ENCODE results near the gene RPP21.

Gene RPP21

DNA sequence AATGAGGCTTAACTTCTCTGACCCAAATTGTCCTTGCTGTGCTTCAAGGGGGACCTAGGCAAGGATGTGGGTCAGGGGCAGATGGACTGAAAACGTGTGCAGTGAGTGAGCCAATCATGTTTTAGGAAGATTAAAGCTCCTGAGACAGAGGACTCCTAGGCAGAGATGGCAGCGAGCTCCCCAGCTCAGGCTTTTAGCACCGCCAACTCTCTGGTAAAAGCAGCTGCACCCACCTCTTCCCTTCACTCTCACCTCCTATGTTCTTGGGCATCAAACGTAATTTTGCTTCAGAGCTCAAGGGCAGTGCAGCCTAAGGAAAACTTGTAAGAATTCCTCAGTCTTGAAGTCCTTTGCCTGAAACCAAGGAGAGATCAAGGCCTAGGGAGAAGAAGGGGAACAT is 10.3 kb downstream of the RPP21 start:
- no peak for DNase-seq (ENCODE audit: low read depth)
- H3K4me3 ChIP-seq (ENCODE audit: low read depth, low read length): no peak overlapping the region
- TF ChIP-seq CTCF (IDR thresholded peaks at IDR 0.05; ENCODE audit: control insufficient read depth, extremely low read depth, insufficient read depth): no peak

- DNase-seq (ENCODE audit: low read depth): no peak
- no peak for TF ChIP-seq CTCF (IDR thresholded peaks at IDR 0.05; ENCODE audit: control insufficient read depth, extremely low read depth, insufficient read depth)
- no peak overlapping the region for H3K4me3 ChIP-seq (ENCODE audit: low read depth, low read length)
Observed at GRCh38 chr6:30356536-30356935, 11.6 kb downstream of the RPP21 start.

GRCh38 chr6:30357678-30358540 is 13.0 kb downstream of the RPP21 start:
- TF ChIP-seq CTCF (IDR thresholded peaks at IDR 0.05; ENCODE audit: control insufficient read depth, extremely low read depth, insufficient read depth): peak; percentile 68
- H3K4me3 ChIP-seq (ENCODE audit: low read depth, low read length): peak overlapping the region; percentile 24; the same call in 1 of the 2 replicates
- peak; percentile 19 for DNase-seq (ENCODE audit: low read depth)

- no peak for TF ChIP-seq CTCF (IDR thresholded peaks at IDR 0.05; ENCODE audit: control insufficient read depth, extremely low read depth, insufficient read depth)
- no peak overlapping the region for H3K4me3 ChIP-seq (ENCODE audit: low read depth, low read length)
- no peak for DNase-seq (ENCODE audit: low read depth)
Observed at GRCh38 chr6:30359276-30359675, 14.3 kb downstream of the RPP21 start.

GRCh38 chr6:30360139-30360538 is 15.2 kb downstream of the RPP21 start:
- no peak for DNase-seq (ENCODE audit: low read depth)
- no peak overlapping the region for H3K4me3 ChIP-seq (ENCODE audit: low read depth, low read length)
- no peak for TF ChIP-seq CTCF (IDR thresholded peaks at IDR 0.05; ENCODE audit: control insufficient read depth, extremely low read depth, insufficient read depth)

DNA sequence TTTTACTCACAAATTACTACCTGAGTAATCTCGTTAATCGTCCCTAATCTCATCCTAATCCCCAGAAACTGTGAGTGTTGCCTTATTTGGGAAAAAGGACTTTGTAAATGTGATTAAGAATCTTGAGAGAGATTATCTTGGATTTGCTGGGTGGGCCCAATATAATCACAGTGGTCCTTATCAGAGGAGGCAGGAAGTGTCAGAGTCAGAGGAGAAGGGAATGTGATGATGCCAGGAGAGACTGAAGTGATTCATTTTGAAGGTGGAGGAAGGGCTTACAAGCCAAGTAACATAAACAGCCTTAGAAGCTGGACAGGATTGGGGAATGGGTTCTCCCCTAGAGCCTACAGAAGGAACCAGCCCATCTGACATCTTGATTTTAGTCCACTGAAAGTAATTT is 16.7 kb downstream of the RPP21 start:
- DNase-seq (ENCODE audit: low read depth): no peak
- TF ChIP-seq CTCF (IDR thresholded peaks at IDR 0.05; ENCODE audit: control insufficient read depth, extremely low read depth, insufficient read depth): no peak
- no peak overlapping the region for H3K4me3 ChIP-seq (ENCODE audit: low read depth, low read length)

DNA sequence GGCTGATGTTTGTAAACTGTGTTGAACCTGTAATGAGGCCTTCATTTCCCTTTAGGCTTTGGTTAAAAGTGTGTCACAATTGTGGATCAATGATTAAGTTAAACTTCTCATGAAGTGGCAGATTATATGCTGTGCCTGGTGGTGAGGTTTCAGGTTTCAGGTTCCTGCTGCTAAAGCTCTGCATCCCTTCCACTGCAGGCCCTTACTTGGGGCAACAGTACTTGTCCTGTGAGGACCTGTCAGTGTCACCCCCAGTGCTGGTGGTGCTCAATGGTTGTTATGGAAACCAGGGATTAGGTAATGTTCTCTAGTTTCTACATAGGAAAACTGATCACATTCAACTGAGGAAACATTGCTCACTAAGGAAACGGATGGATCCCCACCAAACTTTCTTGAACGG is 18.5 kb downstream of the RPP21 start:
- H3K4me3 ChIP-seq (ENCODE audit: low read depth, low read length): no peak overlapping the region
- DNase-seq (ENCODE audit: low read depth): no peak
- TF ChIP-seq CTCF (IDR thresholded peaks at IDR 0.05; ENCODE audit: control insufficient read depth, extremely low read depth, insufficient read depth): no peak
